GM19438 (cell line): ENCODE results near the gene TAF13.
"Not testable (repeated sequence)": the region's sequence is repeated elsewhere in the genome, so short reads cannot be mapped to it uniquely, and the experiment has no call there.

Experiments
- ATAC-seq: cut with Tn5 transposase; IDR thresholded peaks from one replicate; pipeline ENCODE4 v1.9.1; 2021; ENCODE audit warnings: low read depth; ENCODE audit not compliant: unreplicated experiment

Gene TAF13

GRCh38 chr1:109094377-109094803 is 18.6 kb upstream of the TAF13 start:
- ATAC-seq = no peak

GRCh38 chr1:109091839-109092193 is 16.0 kb upstream of the TAF13 start:
- no peak for ATAC-seq

GRCh38 chr1:109091078-109091838 is 15.5 kb upstream of the TAF13 start:
- ATAC-seq = peak; percentile 56

GRCh38 chr1:109090196-109091077 is 14.6 kb upstream of the TAF13 start, which contains the start of gene TMEM167B:
TMEM167B (plus strand) TSS chr1:109090764; CDS start chr1:109090873, 109 bp downstream.
- ATAC-seq = peak; percentile 94

GRCh38 chr1:109089242-109090015 is 13.6 kb upstream of the TAF13 start:
- no peak for ATAC-seq

- no peak for ATAC-seq
Measured at GRCh38 chr1:109084563-109085517, 9.0 kb upstream of the TAF13 start.

- no peak for ATAC-seq
Measured at GRCh38 chr1:109083923-109084322, 8.1 kb upstream of the TAF13 start.

GRCh38 chr1:109083501-109083900 is 7.7 kb upstream of the TAF13 start:
- ATAC-seq = no peak

GRCh38 chr1:109080441-109081082 is 4.8 kb upstream of the TAF13 start:
- ATAC-seq = no peak

- no peak for ATAC-seq
Measured at GRCh38 chr1:109079240-109079622, 3.4 kb upstream of the TAF13 start.

- no peak for ATAC-seq
Measured at GRCh38 chr1:109078317-109078716, 2.5 kb upstream of the TAF13 start.

GRCh38 chr1:109069294-109069693 is 6.5 kb downstream of the TAF13 start:
- no peak for ATAC-seq

- ATAC-seq = no peak
Measured at GRCh38 chr1:109067883-109068282, 7.9 kb downstream of the TAF13 start.

GRCh38 chr1:109065137-109065536 is 10.7 kb downstream of the TAF13 start:
- no peak for ATAC-seq

- no peak for ATAC-seq
Measured at GRCh38 chr1:109061183-109061582, 14.6 kb downstream of the TAF13 start.

- ATAC-seq = no peak
Measured at GRCh38 chr1:109060707-109061106, 15.1 kb downstream of the TAF13 start.

GRCh38 chr1:109059026-109059425 is 16.8 kb downstream of the TAF13 start:
- no peak for ATAC-seq

GRCh38 chr1:109056064-109056463 is 19.7 kb downstream of the TAF13 start:
- no peak for ATAC-seq

GRCh38 chr1:109052145-109052544 is 23.7 kb downstream of the TAF13 start:
- not testable (repeated sequence) for ATAC-seq
